T-cell (primary cell): ENCODE measurements around the gene TSC1. TPM values are rescaled to one million over a fixed set of nuclear protein-coding genes. Genes with fewer than 3 reads are reported as not detected.

Experiments used
- ATAC-seq, 4 experiments: fragments of 200-7000 bp in 3 of 4; fragments of 150-1000 bp in 1 of 4; cut with Tn5 transposase; replicated peaks in 1 of 4; 1 replicate in 3 of 4; 2 replicates in 1 of 4; pipeline ENCODE4 v1.10.0; 2021; ENCODE audit warnings: moderate library complexity in 3 of 4, mild to moderate bottlenecking in 2 of 4, moderate number of reproducible peaks in 1 of 4
- CTCF ChIA-PET, 2 donors: fragments of 300-600 bp; sonication (Branson Sonifier 250); formaldehyde crosslinking; loops; one replicate each; lab custom pipeline; 2022; ENCODE audit warnings: antibody characterized with exemption in 2 of 2; lab: Charles Lee
- POLR2A ChIA-PET, 2 donors: fragments of 300-600 bp; sonication (Branson Sonifier 250); formaldehyde crosslinking; loops; one replicate each; lab custom pipeline; 2022; ENCODE audit warnings: antibody characterized with exemption in 2 of 2; lab: Charles Lee
- DNase-seq, 35 experiments: peaks; one replicate each; pipeline versions ENCODE4 v3.0.0 to v3.0.0-alpha.2; 2013 to 2023
- H3K27ac ChIP-seq: one replicate; pipeline ENCODE4 v1.5.1; 2013; ENCODE audit warnings: low read length
- H3K27me3 ChIP-seq, 2 experiments: replicated peaks in 1 of 2; 1 replicate in 1 of 2; 2 replicates in 1 of 2; pipeline versions ENCODE4 v1.6.1 to v1.7.0; 2013; ENCODE audit warnings: low read length in 1 of 2, mixed read lengths in 1 of 2; ENCODE audit not compliant: control insufficient read depth in 2 of 2, insufficient read depth in 2 of 2; ENCODE audit errors: extremely low read depth in 1 of 2
- H3K36me3 ChIP-seq, 2 donors: 1 replicate in 1 of 2; 2 replicates in 1 of 2; pipeline versions ENCODE4 v1.6.1 to v1.7.0; 2013; ENCODE audit warnings: low read length in 1 of 2; ENCODE audit not compliant: control insufficient read depth in 2 of 2, insufficient read depth in 1 of 2; ENCODE audit errors: extremely low read depth in 1 of 2
- H3K4me1 ChIP-seq, 2 experiments: 1 replicate in 1 of 2; 2 replicates in 1 of 2; pipeline versions ENCODE4 v1.6.1 to v1.7.0; 2013; ENCODE audit warnings: low read length in 2 of 2, mixed read lengths in 1 of 2; ENCODE audit not compliant: insufficient read depth in 2 of 2, control insufficient read depth in 1 of 2; ENCODE audit errors: extremely low read depth in 1 of 2
- H3K4me3 ChIP-seq, 2 donors: 1 replicate in 1 of 2; 2 replicates in 1 of 2; pipeline versions ENCODE4 v1.5.1 to v1.7.0; 2013; ENCODE audit warnings: mild to moderate bottlenecking in 2 of 2, low read length in 1 of 2, moderate library complexity in 1 of 2; ENCODE audit not compliant: control insufficient read depth in 1 of 2; ENCODE audit errors: extremely low read depth in 1 of 2
- H3K9me3 ChIP-seq: 2 replicates; pipeline ENCODE4 v1.7.0; 2013
- H3K27ac Mint-ChIP-seq, 2 donors: one replicate each; pipeline ENCODE4 v1.8.0; 2020 to 2021; ENCODE audit warnings: mild to moderate bottlenecking in 2 of 2, mixed read lengths in 2 of 2
- H3K27me3 Mint-ChIP-seq, 2 donors: one replicate each; pipeline ENCODE4 v1.8.0; 2021 to 2022; ENCODE audit warnings: mixed read lengths in 2 of 2
- H3K36me3 Mint-ChIP-seq: one replicate; pipeline ENCODE4 v1.8.0; 2021; ENCODE audit warnings: mixed read lengths
- H3K4me1 Mint-ChIP-seq, 3 donors: one replicate each; pipeline ENCODE4 v1.8.0; 2020 to 2022; ENCODE audit warnings: mixed read lengths in 3 of 3, mild to moderate bottlenecking in 1 of 3
- H3K4me3 Mint-ChIP-seq, 3 donors: one replicate each; pipeline ENCODE4 v1.8.0; 2020 to 2022; ENCODE audit warnings: mild to moderate bottlenecking in 3 of 3, mixed read lengths in 3 of 3, moderate library complexity in 3 of 3
- H3K9me3 Mint-ChIP-seq, 3 donors: one replicate each; pipeline ENCODE4 v1.8.0; 2020 to 2022; ENCODE audit warnings: mixed read lengths in 3 of 3
- WGBS: methylation state at CpG from one replicate; pipeline ENCODE4 v1.1.5; 2013; ENCODE audit warnings: missing lambda C conversion rate; ENCODE audit not compliant: insufficient coverage; 5-methylcytosine and 5-hydroxymethylcytosine counted together
- total RNA-seq, 35 experiments: library from RNA in 6 of 35; stranded (reverse) in 6 of 35; fragments of 120-200 nt in 1 of 35; gene quantifications; one replicate each; pipeline versions ENCODE4 v1.2.1 to v1.2.4 and lab custom pipeline; 2013 to 2026

TSC1 gene
- total RNA-seq, 5 donors from 2014 or later (not counting 1 experiment from before 2014, with no cell fraction given), result 56.4 to 70.4 (median 59.8) TPM

- H3K4me3 Mint-ChIP-seq, result no peak overlapping the region
- H3K27me3 ChIP-seq, result peaks cover 0 to 26% of the 10 kb centered on the region in 2 experiments
- no peak overlapping the region for H3K27ac ChIP-seq
- H3K4me1 ChIP-seq, result no peaks in the 10 kb centered on the region
- no peak for DNase-seq
- no peaks in the 10 kb centered on the region for H3K9me3 ChIP-seq
- H3K36me3 Mint-ChIP-seq, result no peaks in the 10 kb centered on the region
- H3K4me3 ChIP-seq, result no peak overlapping the region
- no peaks in the 10 kb centered on the region for H3K4me1 Mint-ChIP-seq
- WGBS, result 40% methylated on average over 3 of the region's 6 CpGs
- no peak overlapping the region for H3K27ac Mint-ChIP-seq
- H3K36me3 ChIP-seq, result no peaks in the 10 kb centered on the region
- no peaks in the 10 kb centered on the region for H3K9me3 Mint-ChIP-seq
- ATAC-seq, result no peak
- CTCF ChIA-PET, result interaction anchor here in 1 of 2 donors (0.6 kb wide), 1 partner anchor 588 kb away, joined by 5 read pairs; no protein-coding TSS in a partner anchor
- POLR2A ChIA-PET, result no interaction called here
- peaks cover 0 to 15% of the 10 kb centered on the region in 2 donors for H3K27me3 Mint-ChIP-seq
Measured at GRCh38 chr9:132862533-132862932, 81.9 kb downstream of the TSC1 start.

GRCh38 chr9:132861666-132862065 is 82.8 kb downstream of the TSC1 start:
- ATAC-seq, result no peak
- ChIA-PET POLR2A (no interaction called here), CTCF (no interaction called here)
- peaks cover 0 to 32% of the 10 kb centered on the region in 2 experiments for H3K27me3 ChIP-seq
- no peak for DNase-seq
- H3K27ac Mint-ChIP-seq, result no peak overlapping the region
- no peak overlapping the region for H3K4me3 Mint-ChIP-seq
- H3K27ac ChIP-seq, result no peak overlapping the region
- no peak overlapping the region for H3K4me3 ChIP-seq
- no peaks in the 10 kb centered on the region for H3K4me1 ChIP-seq
- H3K36me3 Mint-ChIP-seq, result no peaks in the 10 kb centered on the region
- no peaks in the 10 kb centered on the region for H3K36me3 ChIP-seq
- no peaks in the 10 kb centered on the region for H3K9me3 ChIP-seq
- peaks cover 0 to 16% of the 10 kb centered on the region in 2 donors for H3K27me3 Mint-ChIP-seq
- H3K4me1 Mint-ChIP-seq, result no peaks in the 10 kb centered on the region
- WGBS, result no CpG with 5 or more reads among the region's 3 CpGs
- H3K9me3 Mint-ChIP-seq, result no peaks in the 10 kb centered on the region

- Mint-ChIP-seq H3K27me3 (peaks cover 0 to 26% of the 10 kb centered on the region in 2 donors), H3K36me3 (no peaks in the 10 kb centered on the region), H3K4me1 (peaks cover 2 to 10% (median 6%) of the 10 kb centered on the region in 3 donors), H3K4me3 (no peak overlapping the region), H3K27ac (no peak overlapping the region), H3K9me3 (no peaks in the 10 kb centered on the region)
- ATAC-seq, result no peak
- CTCF ChIA-PET, result no interaction called here
- no peaks in the 10 kb centered on the region for H3K4me1 ChIP-seq
- no peak overlapping the region for H3K27ac ChIP-seq
- WGBS, result 60% methylated on average over 1 of the region's 7 CpGs
- H3K9me3 ChIP-seq, result no peaks in the 10 kb centered on the region
- H3K4me3 ChIP-seq, result no peak overlapping the region
- POLR2A ChIA-PET, result no interaction called here
- no peaks in the 10 kb centered on the region for H3K36me3 ChIP-seq
- H3K27me3 ChIP-seq, result peaks cover 0 to 44% of the 10 kb centered on the region in 2 experiments
- no peak for DNase-seq
Measured at GRCh38 chr9:132858751-132859150, 85.7 kb downstream of the TSC1 start.

- Histone ChIP-seq H3K36me3 (no peaks in the 10 kb centered on the region), H3K4me1 (no peaks in the 10 kb centered on the region), H3K27ac (no peak overlapping the region), H3K9me3 (no peaks in the 10 kb centered on the region), H3K27me3 (peaks cover 0 to 40% of the 10 kb centered on the region in 2 experiments), H3K4me3 (no peak overlapping the region)
- Mint-ChIP-seq H3K4me3 (no peak overlapping the region), H3K9me3 (no peaks in the 10 kb centered on the region), H3K27ac (no peak overlapping the region), H3K36me3 (no peaks in the 10 kb centered on the region), H3K4me1 (peaks cover 2 to 10% (median 6%) of the 10 kb centered on the region in 3 donors), H3K27me3 (peaks cover 0 to 26% of the 10 kb centered on the region in 2 donors)
- ATAC-seq (no peak), DNase-seq (no peak)
- WGBS, result 78% methylated on average over 24 of the region's 24 CpGs
- POLR2A ChIA-PET, result no interaction called here
- CTCF ChIA-PET, result no interaction called here
Measured at GRCh38 chr9:132857616-132858342, 86.6 kb downstream of the TSC1 start.

GRCh38 chr9:132857031-132857430 is 87.4 kb downstream of the TSC1 start:
- Mint-ChIP-seq H3K9me3 (no peaks in the 10 kb centered on the region), H3K27me3 (peaks cover 0 to 22% of the 10 kb centered on the region in 2 donors), H3K4me1 (peaks cover 2 to 10% (median 6%) of the 10 kb centered on the region in 3 donors), H3K4me3 (no peak overlapping the region), H3K27ac (no peak overlapping the region), H3K36me3 (no peaks in the 10 kb centered on the region)
- peaks cover 0 to 36% of the 10 kb centered on the region in 2 experiments for H3K27me3 ChIP-seq
- no peak for DNase-seq
- ChIA-PET CTCF (no interaction called here), POLR2A (no interaction called here)
- no peak overlapping the region for H3K4me3 ChIP-seq
- no peaks in the 10 kb centered on the region for H3K36me3 ChIP-seq
- H3K9me3 ChIP-seq, result no peaks in the 10 kb centered on the region
- H3K4me1 ChIP-seq, result no peaks in the 10 kb centered on the region
- no peak for ATAC-seq
- H3K27ac ChIP-seq, result no peak overlapping the region
- WGBS, result no CpG with 5 or more reads among the region's 8 CpGs

GRCh38 chr9:132855904-132856303 is 88.5 kb downstream of the TSC1 start:
- ChIA-PET POLR2A (no interaction called here), CTCF (no interaction called here)
- no peak overlapping the region for H3K27ac ChIP-seq
- H3K36me3 Mint-ChIP-seq, result no peaks in the 10 kb centered on the region
- no peak for ATAC-seq
- no peaks in the 10 kb centered on the region for H3K9me3 Mint-ChIP-seq
- H3K4me3 ChIP-seq, result no peak overlapping the region
- peaks cover 0 to 42% of the 10 kb centered on the region in 2 experiments for H3K27me3 ChIP-seq
- no peaks in the 10 kb centered on the region for H3K9me3 ChIP-seq
- H3K4me3 Mint-ChIP-seq, result no peak overlapping the region
- H3K4me1 Mint-ChIP-seq, result peaks cover 2 to 19% (median 9%) of the 10 kb centered on the region in 3 donors
- H3K4me1 ChIP-seq, result peaks cover 7 to 9% of the 10 kb centered on the region in 2 experiments
- no peaks in the 10 kb centered on the region for H3K36me3 ChIP-seq
- WGBS, result 77% methylated on average over 2 of the region's 5 CpGs
- no peak for DNase-seq
- peaks cover 0 to 22% of the 10 kb centered on the region in 2 donors for H3K27me3 Mint-ChIP-seq
- H3K27ac Mint-ChIP-seq, result no peak overlapping the region
